ENCODE data around the gene VSIG10L. TPM values are rescaled to one million over a fixed set of nuclear protein-coding genes. Genes with fewer than 3 reads are reported as not detected.

The VSIG10L gene
- total RNA-seq, 2 experiments from 2014 or later: 0.09 to 1.6 TPM

- no peaks in the 10 kb centered on the region for H3K36me3 ChIP-seq (ENCODE audit: insufficient read depth, low read length)
- no peak for TF ChIP-seq EZH2phosphoT487 (IDR thresholded peaks at IDR 0.05; ENCODE audit: borderline replicate concordance, low read depth, low read length)
- TF ChIP-seq CTCF (conservative IDR thresholded peaks at IDR 0.05; ENCODE audit: low read length): no peak
- ChIA-PET POLR2A (no interaction called here), CTCF (ENCODE audit: unreplicated experiment) (no interaction called here)
- peaks cover 9% of the 10 kb centered on the region for H3K4me1 ChIP-seq (ENCODE audit: insufficient read depth, low read length, poor library complexity, severe bottlenecking)
- no peak within 1 kb of the TSS for H3K4me3 ChIP-seq (ENCODE audit: low read depth, low read length, poor library complexity, severe bottlenecking)
- H3K27ac ChIP-seq (ENCODE audit: low read depth, low read length, poor library complexity, severe bottlenecking): no peak within 1 kb of the TSS
- no peaks in the 10 kb centered on the region for H3K9me2 ChIP-seq (ENCODE audit: insufficient read depth, low read length)
- H3K9me3 ChIP-seq (ENCODE audit: low read length): no peaks in the 10 kb centered on the region
- H3K4me2 ChIP-seq (ENCODE audit: low read length): no peak within 1 kb of the TSS
- intact Hi-C loops (cut with micrococcal nuclease; ENCODE audit: unreplicated experiment): no loop called here
- BruUV-seq (replicated peaks): no TSS peak
- no peaks in the 10 kb centered on the region for H3K79me2 ChIP-seq (ENCODE audit: insufficient read depth, low read depth, low read length)
- DNase-seq (ENCODE audit: low spot score): no peak
- H2AFZ ChIP-seq (ENCODE audit: low read length): no peak within 1 kb of the TSS
- H4K20me1 ChIP-seq (ENCODE audit: insufficient read depth, low read length): no peaks in the 10 kb centered on the region
Observed at GRCh38 chr19:51387924-51388389, 46.0 kb upstream of the VSIG10L start, which contains the start of gene LIM2. Gene LIM2, minus strand, starts transcription at chr19:51387974. Its CDS starts 531 bp downstream, at chr19:51387443.

GRCh38 chr19:51386882-51387520 is 45.1 kb upstream of the VSIG10L start:
- TF ChIP-seq CTCF (conservative IDR thresholded peaks at IDR 0.05; ENCODE audit: low read length): no peak
- TF ChIP-seq EZH2phosphoT487 (IDR thresholded peaks at IDR 0.05; ENCODE audit: borderline replicate concordance, low read depth, low read length): no peak
- Histone ChIP-seq H3K27ac (ENCODE audit: low read depth, low read length, poor library complexity, severe bottlenecking) (no peak overlapping the region), H3K4me1 (ENCODE audit: insufficient read depth, low read length, poor library complexity, severe bottlenecking) (peaks cover 5% of the 10 kb centered on the region), H3K36me3 (ENCODE audit: insufficient read depth, low read length) (no peaks in the 10 kb centered on the region), H3K4me2 (ENCODE audit: low read length) (no peak overlapping the region), H3K79me2 (ENCODE audit: insufficient read depth, low read depth, low read length) (no peaks in the 10 kb centered on the region), H3K4me3 (ENCODE audit: low read depth, low read length, poor library complexity, severe bottlenecking) (no peak overlapping the region), H3K9me3 (ENCODE audit: low read length) (no peaks in the 10 kb centered on the region), H3K9me2 (ENCODE audit: insufficient read depth, low read length) (no peaks in the 10 kb centered on the region), H2AFZ (ENCODE audit: low read length) (no peak overlapping the region), H4K20me1 (ENCODE audit: insufficient read depth, low read length) (no peaks in the 10 kb centered on the region)
- intact Hi-C loops (cut with micrococcal nuclease; ENCODE audit: unreplicated experiment): no loop called here
- ChIA-PET CTCF (ENCODE audit: unreplicated experiment) (no interaction called here), POLR2A (no interaction called here)
- no TSS peak for BruUV-seq (replicated peaks)
- no peak for DNase-seq (ENCODE audit: low spot score)

GRCh38 chr19:51382004-51382403 is 40.1 kb upstream of the VSIG10L start:
- intact Hi-C loops (cut with micrococcal nuclease; ENCODE audit: unreplicated experiment): no loop called here
- Histone ChIP-seq H3K27ac (ENCODE audit: low read depth, low read length, poor library complexity, severe bottlenecking) (no peak overlapping the region), H3K79me2 (ENCODE audit: insufficient read depth, low read depth, low read length) (no peaks in the 10 kb centered on the region), H2AFZ (ENCODE audit: low read length) (no peak overlapping the region), H3K4me2 (ENCODE audit: low read length) (no peak overlapping the region), H3K9me3 (ENCODE audit: low read length) (peaks cover 4% of the 10 kb centered on the region; the same call in 1 of the 2 replicates), H3K4me1 (ENCODE audit: insufficient read depth, low read length, poor library complexity, severe bottlenecking) (no peaks in the 10 kb centered on the region), H3K4me3 (ENCODE audit: low read depth, low read length, poor library complexity, severe bottlenecking) (no peak overlapping the region), H3K36me3 (ENCODE audit: insufficient read depth, low read length) (no peaks in the 10 kb centered on the region), H4K20me1 (ENCODE audit: insufficient read depth, low read length) (no peaks in the 10 kb centered on the region), H3K9me2 (ENCODE audit: insufficient read depth, low read length) (no peaks in the 10 kb centered on the region)
- TF ChIP-seq EZH2phosphoT487 (IDR thresholded peaks at IDR 0.05; ENCODE audit: borderline replicate concordance, low read depth, low read length): no peak
- TF ChIP-seq CTCF (conservative IDR thresholded peaks at IDR 0.05; ENCODE audit: low read length): no peak
- BruUV-seq (replicated peaks): no TSS peak
- ChIA-PET CTCF (ENCODE audit: unreplicated experiment) (no interaction called here), POLR2A (no interaction called here)
- no peak for DNase-seq (ENCODE audit: low spot score)
